Stimulated activated CD8-positive, alpha-beta memory T cell treated with anti-CD3 and anti-CD28 coated beads, Interleukin-4, amount 100 ng/mL, for 24 hours (primary cell): Measurements from ENCODE around the gene WNT4.

ENCODE experiments used
- DNase-seq: peaks from one replicate; pipeline ENCODE4 v3.0.0-alpha.2; 2020; ENCODE audit warnings: low read depth

The WNT4 gene

DNA sequence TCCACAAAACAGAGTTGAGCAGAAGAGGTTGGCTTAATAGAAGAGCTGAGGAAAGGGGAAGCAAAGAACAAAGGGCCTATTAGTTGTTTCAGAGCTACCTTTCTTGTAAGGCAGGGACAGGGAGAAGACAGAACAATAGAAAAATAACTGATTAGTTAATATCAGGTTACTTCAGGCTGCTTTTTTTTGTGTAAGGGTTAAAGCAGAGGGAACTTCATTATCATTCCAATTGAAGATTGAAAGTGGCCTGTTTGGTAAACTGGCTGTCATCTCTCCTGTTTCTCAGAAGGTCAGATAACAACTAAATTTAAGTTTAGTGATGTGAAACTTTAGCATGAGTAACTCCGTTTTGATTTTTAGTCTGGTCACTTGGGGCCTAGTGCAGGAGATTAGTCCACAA lies 68.1 kb downstream of the WNT4 start:
- no peak for DNase-seq

DNA sequence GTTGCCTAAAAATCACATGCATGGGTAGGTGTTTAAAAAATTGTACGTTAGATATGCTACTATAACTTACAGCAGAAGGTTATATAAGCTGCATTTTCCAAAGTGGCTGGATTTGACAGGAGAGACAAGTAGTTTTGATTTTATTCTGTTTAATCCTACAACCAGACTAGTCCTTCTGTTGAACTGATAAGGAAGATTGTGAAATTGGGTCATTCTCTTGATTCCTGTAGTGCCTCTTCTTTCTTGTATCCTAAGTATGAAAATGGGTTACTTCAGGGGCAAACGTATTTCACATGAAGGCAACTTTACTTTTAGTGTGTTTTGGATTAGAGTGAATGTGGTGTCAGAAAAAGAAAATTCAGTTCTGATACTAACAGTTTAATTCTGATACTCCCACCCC lies 71.4 kb downstream of the WNT4 start:
- no peak for DNase-seq
